ENCODE measurements around the gene ITGB8. TPM values are rescaled to one million over a fixed set of nuclear protein-coding genes. Genes with fewer than 3 reads are reported as not detected.

Gene ITGB8
- total and polyA plus RNA-seq, 2 experiments from 2014 or later, result 0.71 to 3.0 TPM

DNA sequence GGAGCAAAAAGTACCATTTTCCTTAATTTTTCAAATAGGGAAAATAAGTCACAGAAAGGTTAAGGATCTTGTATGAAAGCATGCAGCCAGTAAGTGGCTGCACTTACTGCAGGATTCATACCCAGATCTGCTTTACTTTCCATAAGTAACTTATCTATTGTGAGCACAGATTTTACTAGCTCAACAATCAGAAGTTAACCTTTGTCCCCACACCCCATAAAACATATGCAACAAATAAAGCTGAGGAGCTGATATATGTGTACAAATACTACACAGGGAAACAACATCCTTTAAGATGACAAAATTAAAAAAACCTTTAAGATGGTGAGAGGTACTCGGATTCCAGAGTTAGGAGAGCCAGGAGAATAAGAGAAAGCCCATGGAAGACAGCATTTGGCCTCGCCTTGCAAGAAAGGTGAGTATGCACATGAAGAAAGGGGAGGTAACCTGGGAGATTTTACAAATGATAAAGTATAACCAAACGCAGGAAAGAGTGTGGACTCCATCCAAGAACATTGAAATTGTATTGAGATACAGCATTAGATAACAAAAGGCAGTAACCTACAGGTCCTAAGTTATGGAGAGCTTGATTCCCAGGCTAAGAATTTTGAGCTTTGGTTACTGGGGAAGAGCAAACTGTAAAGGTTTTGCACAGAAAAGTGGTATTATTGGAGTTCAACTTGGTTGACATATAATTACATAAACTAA, 87.1 kb downstream of the ITGB8 start:
- Mint-ChIP-seq H3K4me3 (no peak overlapping the region), H3K9me3 (no peaks in the 10 kb centered on the region), H3K4me1 (no peaks in the 10 kb centered on the region), H3K36me3 (ENCODE audit: low read depth) (no peaks in the 10 kb centered on the region), H3K27me3 (ENCODE audit: insufficient read depth, low read depth, poor library complexity) (no peaks in the 10 kb centered on the region), H3K27ac (no peak overlapping the region)
- Histone ChIP-seq H3K4me2 (no peak overlapping the region), H3K4me1 (ENCODE audit: insufficient read depth) (no peaks in the 10 kb centered on the region), H3K9me2 (ENCODE audit: insufficient read depth) (no peaks in the 10 kb centered on the region), H3K27ac (ENCODE audit: low read depth) (no peak overlapping the region), H3F3A (replicated peaks; ENCODE audit: low read depth) (no peaks in the 10 kb centered on the region), H4K20me1 (replicated peaks; ENCODE audit: insufficient read depth) (no peaks in the 10 kb centered on the region), H3K4me3 (no peak overlapping the region), H3K27me3 (ENCODE audit: insufficient read depth) (no peaks in the 10 kb centered on the region), H2AFZ (no peak overlapping the region), H3K79me2 (replicated peaks; ENCODE audit: insufficient read depth) (no peaks in the 10 kb centered on the region), H3K36me3 (ENCODE audit: insufficient read depth) (no peaks in the 10 kb centered on the region)
- no peak for TF ChIP-seq ZNF331 (CRISPR knock-in tag; IDR thresholded peaks at IDR 0.05; ENCODE audit: low read depth)
- no peak for TF ChIP-seq ETS1 (IDR thresholded peaks at IDR 0.05)
- TF ChIP-seq POLR2AphosphoS5 (IDR thresholded peaks at IDR 0.05; ENCODE audit: low read depth), result no peak
- no peak for ATAC-seq
- DNase-seq (ENCODE audit: low spot score), result no peak

GRCh38 chr7:20424500-20424899, 93.8 kb downstream of the ITGB8 start:
- DNase-seq (ENCODE audit: low spot score), result no peak
- no peaks in the 10 kb centered on the region for H3K79me2 ChIP-seq (replicated peaks; ENCODE audit: insufficient read depth)
- H3K27me3 ChIP-seq (ENCODE audit: insufficient read depth), result no peaks in the 10 kb centered on the region
- peak overlapping the region; percentile 53; the same call in 1 of the 2 replicates for H2AFZ ChIP-seq
- no peaks in the 10 kb centered on the region for H4K20me1 ChIP-seq (replicated peaks; ENCODE audit: insufficient read depth)
- Mint-ChIP-seq H3K4me1 (no peaks in the 10 kb centered on the region), H3K36me3 (ENCODE audit: low read depth) (no peaks in the 10 kb centered on the region), H3K27ac (no peak overlapping the region), H3K9me3 (no peaks in the 10 kb centered on the region), H3K4me3 (no peak overlapping the region), H3K27me3 (ENCODE audit: insufficient read depth, low read depth, poor library complexity) (no peaks in the 10 kb centered on the region)
- H3F3A ChIP-seq (replicated peaks; ENCODE audit: low read depth), result no peaks in the 10 kb centered on the region
- H3K9me2 ChIP-seq (ENCODE audit: insufficient read depth), result no peaks in the 10 kb centered on the region
- no peak overlapping the region for H3K4me3 ChIP-seq
- H3K36me3 ChIP-seq (ENCODE audit: insufficient read depth), result no peaks in the 10 kb centered on the region
- H3K27ac ChIP-seq (ENCODE audit: low read depth), result no peak overlapping the region
- H3K4me2 ChIP-seq, result no peak overlapping the region
- H3K4me1 ChIP-seq (ENCODE audit: insufficient read depth), result no peaks in the 10 kb centered on the region
- ATAC-seq, result no peak
- TF ChIP-seq NANOG (IDR thresholded peaks at IDR 0.05; ENCODE audit: borderline replicate concordance) (no peak), ETS1 (IDR thresholded peaks at IDR 0.05) (no peak), REST (IDR thresholded peaks at IDR 0.05; ENCODE audit: unreplicated experiment) (no peak), JUNB (IDR thresholded peaks at IDR 0.05; ENCODE audit: unreplicated experiment) (no peak), EZH2 (IDR thresholded peaks at IDR 0.05; ENCODE audit: low read depth, unreplicated experiment) (no peak), ZNF331 (CRISPR knock-in tag; IDR thresholded peaks at IDR 0.05; ENCODE audit: low read depth) (no peak), CREB1 (CRISPR knock-in tag; IDR thresholded peaks at IDR 0.05; ENCODE audit: low read depth) (no peak), POLR2AphosphoS5 (IDR thresholded peaks at IDR 0.05; ENCODE audit: low read depth) (no peak), STAT1 (IDR thresholded peaks at IDR 0.05; ENCODE audit: unreplicated experiment) (no peak), ZNF114 (CRISPR knock-in tag; IDR thresholded peaks at IDR 0.05) (no peak)
- TF ChIP-seq, protein P1, sequence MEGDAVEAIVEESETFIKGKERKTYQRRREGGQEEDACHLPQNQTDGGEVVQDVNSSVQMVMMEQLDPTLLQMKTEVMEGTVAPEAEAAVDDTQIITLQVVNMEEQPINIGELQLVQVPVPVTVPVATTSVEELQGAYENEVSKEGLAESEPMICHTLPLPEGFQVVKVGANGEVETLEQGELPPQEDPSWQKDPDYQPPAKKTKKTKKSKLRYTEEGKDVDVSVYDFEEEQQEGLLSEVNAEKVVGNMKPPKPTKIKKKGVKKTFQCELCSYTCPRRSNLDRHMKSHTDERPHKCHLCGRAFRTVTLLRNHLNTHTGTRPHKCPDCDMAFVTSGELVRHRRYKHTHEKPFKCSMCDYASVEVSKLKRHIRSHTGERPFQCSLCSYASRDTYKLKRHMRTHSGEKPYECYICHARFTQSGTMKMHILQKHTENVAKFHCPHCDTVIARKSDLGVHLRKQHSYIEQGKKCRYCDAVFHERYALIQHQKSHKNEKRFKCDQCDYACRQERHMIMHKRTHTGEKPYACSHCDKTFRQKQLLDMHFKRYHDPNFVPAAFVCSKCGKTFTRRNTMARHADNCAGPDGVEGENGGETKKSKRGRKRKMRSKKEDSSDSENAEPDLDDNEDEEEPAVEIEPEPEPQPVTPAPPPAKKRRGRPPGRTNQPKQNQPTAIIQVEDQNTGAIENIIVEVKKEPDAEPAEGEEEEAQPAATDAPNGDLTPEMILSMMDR (conservative IDR thresholded peaks at IDR 0.05; ENCODE audit: low read depth in 2 of 2), result no peak

Data from GM23338 (cell line).